ENCODE results near the gene PCCA.

The PCCA gene

GRCh38 chr13:100473087-100473486 lies 384.2 kb downstream of the PCCA start:
- DNase-seq (ENCODE audit: low read depth) = peak; percentile 24
- peak; percentile 28 for TF ChIP-seq CTCF (conservative IDR thresholded peaks at IDR 0.05; ENCODE audit: low read depth, low read length)
- no peak overlapping the region for H3K4me3 ChIP-seq (ENCODE audit: low read depth, low read length)

GRCh38 chr13:100473501-100474044 lies 384.7 kb downstream of the PCCA start:
- TF ChIP-seq CTCF (conservative IDR thresholded peaks at IDR 0.05; ENCODE audit: low read depth, low read length) = no peak
- H3K4me3 ChIP-seq (ENCODE audit: low read depth, low read length) = no peak overlapping the region
- DNase-seq (ENCODE audit: low read depth) = no peak

GRCh38 chr13:100476963-100477362 lies 388.1 kb downstream of the PCCA start:
- no peak for DNase-seq (ENCODE audit: low read depth)
- TF ChIP-seq CTCF (conservative IDR thresholded peaks at IDR 0.05; ENCODE audit: low read depth, low read length) = no peak

GRCh38 chr13:100478107-100478809 lies 389.4 kb downstream of the PCCA start:
- H3K4me3 ChIP-seq (ENCODE audit: low read depth, low read length) = no peak overlapping the region
- TF ChIP-seq CTCF (conservative IDR thresholded peaks at IDR 0.05; ENCODE audit: low read depth, low read length) = no peak
- no peak for DNase-seq (ENCODE audit: low read depth)

More at GRCh38 chr13:100476963-100477362, 388.1 kb downstream of the PCCA start:
- no peak overlapping the region for H3K4me3 ChIP-seq (ENCODE audit: low read depth, low read length)

- no peak overlapping the region for H3K4me3 ChIP-seq (ENCODE audit: low read depth, low read length)
- DNase-seq (ENCODE audit: low read depth) = no peak
- TF ChIP-seq CTCF (conservative IDR thresholded peaks at IDR 0.05; ENCODE audit: low read depth, low read length) = no peak
Measured at GRCh38 chr13:100480676-100481075, 391.8 kb downstream of the PCCA start.

- TF ChIP-seq CTCF (conservative IDR thresholded peaks at IDR 0.05; ENCODE audit: low read depth, low read length) = no peak
- no peak overlapping the region for H3K4me3 ChIP-seq (ENCODE audit: low read depth, low read length)
- DNase-seq (ENCODE audit: low read depth) = no peak
Measured at GRCh38 chr13:100483139-100483538, 394.2 kb downstream of the PCCA start.
